SK-N-MC (cell line): ENCODE results near the gene CDKAL1.
"Not testable (repeated sequence)": the region's sequence is repeated elsewhere in the genome, so short reads cannot be mapped to it uniquely, and the experiment has no call there.

Experiments used
- EZH2 ChIP-seq: fragments of 200-600 bp; sonication (generic); IDR thresholded peaks from one replicate; pipeline ENCODE4 v1.6.1; 2017; ENCODE audit warnings: antibody characterized with exemption
- FOXP2 ChIP-seq: optimal IDR thresholded peaks from 2 replicates; pipeline ENCODE3; 2011; ENCODE audit warnings: mild to moderate bottlenecking, moderate library complexity; ENCODE audit not compliant: insufficient read depth; ENCODE audit errors: extremely low read length, control extremely low read depth
- POLR2AphosphoS5 ChIP-seq: IDR thresholded peaks from 2 replicates; pipeline ENCODE4 v1.6.1; 2012; ENCODE audit warnings: mild to moderate bottlenecking, low read depth, low read length, borderline replicate concordance

GRCh38 chr6:20732362-20732761 lies 198.1 kb downstream of the CDKAL1 start:
- not testable (repeated sequence) for TF ChIP-seq EZH2, POLR2AphosphoS5, FOXP2
